GM18507 (cell line): ENCODE measurements around the gene CYP2D6.
A peak's percentile ranks its signal among the peaks of the same experiment; 100 is the strongest.
"Not testable (repeated sequence)": the region's sequence is repeated elsewhere in the genome, so short reads cannot be mapped to it uniquely, and the experiment has no call there.

Experiments
- DNase-seq: peaks from one replicate; pipeline ENCODE4 v3.0.0; 2011; ENCODE audit warnings: low read depth; ENCODE audit not compliant: insufficient read length; ENCODE audit errors: extremely low spot score
- FAIRE-seq: peaks from 2 replicates; lab custom pipeline; 2011; peaks lifted over from hg19 to GRCh38; lab: Jason Lieb, UNC

The CYP2D6 gene

GRCh38 chr22:42139508-42139907 lies 8.9 kb upstream of the CYP2D6 start:
- FAIRE-seq: not testable (repeated sequence)

GRCh38 chr22:42138972-42139371 lies 8.4 kb upstream of the CYP2D6 start:
- no peak for FAIRE-seq
- no peak for DNase-seq

More at GRCh38 chr22:42139508-42139907, 8.9 kb upstream of the CYP2D6 start:
- not testable (repeated sequence) for DNase-seq

- DNase-seq (no peak), FAIRE-seq (no peak)
These were observed 7.6 kb upstream of the CYP2D6 start for GRCh38 chr22:42138122-42138770.

GRCh38 chr22:42135688-42136087 lies 5.1 kb upstream of the CYP2D6 start:
- DNase-seq: not testable (repeated sequence)
- FAIRE-seq: peak; percentile 91

GRCh38 chr22:42134100-42135020 lies 3.8 kb upstream of the CYP2D6 start:
- DNase-seq (no peak), FAIRE-seq (peak; percentile 55)

GRCh38 chr22:42132457-42132856 lies 1.8 kb upstream of the CYP2D6 start:
- DNase-seq: no peak
- no peak for FAIRE-seq

GRCh38 chr22:42131562-42131961 lies 952 bp upstream of the CYP2D6 start:
- DNase-seq (no peak), FAIRE-seq (no peak)

GRCh38 chr22:42130182-42130581 lies 428 bp downstream of the CYP2D6 start:
- FAIRE-seq, DNase-seq: not testable (repeated sequence)

GRCh38 chr22:42128776-42129694 lies 1.6 kb downstream of the CYP2D6 start:
- DNase-seq, FAIRE-seq: not testable (repeated sequence)

GRCh38 chr22:42128007-42128406 lies 2.6 kb downstream of the CYP2D6 start:
- not testable (repeated sequence) for DNase-seq, FAIRE-seq

GRCh38 chr22:42127606-42128005 lies 3.0 kb downstream of the CYP2D6 start:
- FAIRE-seq (no peak), DNase-seq (no peak)

GRCh38 chr22:42123529-42123928 lies 7.1 kb downstream of the CYP2D6 start:
- not testable (repeated sequence) for DNase-seq, FAIRE-seq

GRCh38 chr22:42120231-42121021 lies 10.2 kb downstream of the CYP2D6 start:
- peak; percentile 44 for DNase-seq
- FAIRE-seq: peak; percentile 95

GRCh38 chr22:42116848-42117424 lies 13.7 kb downstream of the CYP2D6 start:
- FAIRE-seq (no peak), DNase-seq (no peak)

GRCh38 chr22:42115420-42115830 lies 15.2 kb downstream of the CYP2D6 start:
- FAIRE-seq: peak; percentile 26
- not testable (repeated sequence) for DNase-seq

GRCh38 chr22:42114721-42115120 lies 15.9 kb downstream of the CYP2D6 start:
- DNase-seq (no peak), FAIRE-seq (no peak)

- DNase-seq, FAIRE-seq: not testable (repeated sequence)
These were observed 17.8 kb downstream of the CYP2D6 start for GRCh38 chr22:42112793-42113192.

GRCh38 chr22:42111798-42112197 lies 18.8 kb downstream of the CYP2D6 start:
- FAIRE-seq: no peak
- DNase-seq: no peak
